Body of pancreas (tissue), 4 donors: ENCODE measurements around the gene C3orf80. TPM values are rescaled to one million over a fixed set of nuclear protein-coding genes. Genes with fewer than 3 reads are reported as not detected.

Experiments
- ATAC-seq: fragments of 150-250 bp; one replicate; pipeline ENCODE4 v1.9.1; 2016
- DNase-seq, 4 donors: peaks; one replicate each; pipeline ENCODE4 v3.0.0-alpha.2; 2019
- H3K27ac ChIP-seq, 4 donors: fragments of 200-600 bp; sonication (generic); 1 replicate in 3 of 4; 2 replicates in 1 of 4; pipeline versions ENCODE4 v1.5.1 to v1.6.1; 2016 to 2019; ENCODE audit warnings: mild to moderate bottlenecking in 1 of 4, mixed read lengths in 1 of 4, moderate library complexity in 1 of 4
- H3K27me3 ChIP-seq, 2 donors: fragments of 200-600 bp; sonication (generic); one replicate each; pipeline ENCODE4 v1.6.0; 2016; ENCODE audit warnings: mild to moderate bottlenecking in 1 of 2
- H3K36me3 ChIP-seq, 2 donors: fragments of 200-600 bp; sonication (generic); replicated peaks in 1 of 2; 2 replicates each; pipeline ENCODE4 v1.5.1; 2016; ENCODE audit warnings: low read depth in 2 of 2; ENCODE audit not compliant: insufficient read depth in 1 of 2
- H3K4me1 ChIP-seq: fragments of 200-600 bp; sonication (generic); one replicate; pipeline ENCODE4 v1.6.0; 2016
- H3K4me3 ChIP-seq, 2 donors: fragments of 200-600 bp; sonication (generic); 1 replicate in 1 of 2; 2 replicates in 1 of 2; pipeline ENCODE4 v1.5.1; 2016 to 2019
- H3K9me3 ChIP-seq, 3 donors: fragments of 200-600 bp; sonication (generic); 1 replicate in 2 of 3; 2 replicates in 1 of 3; pipeline ENCODE4 v1.5.1; 2016
- CTCF ChIP-seq, 7 experiments: fragments of 450-650 bp in 4 of 7; fragments of 200-600 bp in 3 of 7; sonication (generic) in 3 of 7; IDR thresholded peaks; one replicate each; pipeline ENCODE4 v1.5.1; 2016 to 2019; ENCODE audit warnings: antibody characterized with exemption in 7 of 7
- POLR2A ChIP-seq, 3 donors: fragments of 450-650 bp; IDR thresholded peaks; one replicate each; pipeline ENCODE4 v1.6.1; 2016; ENCODE audit warnings: antibody characterized with exemption in 3 of 3, mild to moderate bottlenecking in 2 of 3
- WGBS, 2 donors: methylation state at CpG; one replicate each; pipeline ENCODE4 v1.1.5; 2017; 5-methylcytosine and 5-hydroxymethylcytosine counted together
- intact Hi-C: fragments of 100-400 bp; cut with DNase I; formaldehyde crosslinking; loops from one replicate; pipeline ENCODE4 v1.15.1; 2023
- total RNA-seq, 2 donors: library from RNA; depleted of rRNA; stranded (reverse); fragments of >200 nt; gene quantifications; one replicate each; pipeline ENCODE4 v1.1.0, GENCODE V29; 2016

C3orf80 gene
- total RNA-seq, 2 donors from 2014 or later: 0.52 to 1.3 TPM

- H3K4me1 ChIP-seq: peaks cover 9% of the 10 kb centered on the region
- no peak for ATAC-seq
- no peak for DNase-seq
- no peak overlapping the region for H3K4me3 ChIP-seq
- WGBS, 2 donors: 47 to 69% methylated on average over 11 of the region's 11 CpGs
- no peak overlapping the region for H3K27ac ChIP-seq
- no peaks in the 10 kb centered on the region for H3K36me3 ChIP-seq
- no peak for TF ChIP-seq POLR2A (IDR thresholded peaks at IDR 0.05)
- TF ChIP-seq CTCF (IDR thresholded peaks at IDR 0.05): no peak
- no peaks in the 10 kb centered on the region for H3K27me3 ChIP-seq
- intact Hi-C loops: no loop called here
- H3K9me3 ChIP-seq: no peaks in the 10 kb centered on the region
Measured at GRCh38 chr3:160180581-160181216, 44.5 kb upstream of the C3orf80 start.

GRCh38 chr3:160183345-160184076 lies 41.7 kb upstream of the C3orf80 start:
- no peak overlapping the region for H3K27ac ChIP-seq
- 80 to 90% methylated on average over 4 of the region's 4 CpGs for WGBS, 2 donors
- intact Hi-C loops: no loop called here

GRCh38 chr3:160184655-160185054 lies 40.6 kb upstream of the C3orf80 start:
- Histone ChIP-seq H3K4me1 (peaks cover 19% of the 10 kb centered on the region), H3K36me3 (no peaks in the 10 kb centered on the region), H3K4me3 (no peak overlapping the region), H3K9me3 (no peaks in the 10 kb centered on the region), H3K27ac (no peak overlapping the region), H3K27me3 (no peaks in the 10 kb centered on the region)
- 71 to 93% methylated on average over 3 of the region's 3 CpGs for WGBS, 2 donors
- DNase-seq: no peak
- TF ChIP-seq CTCF (IDR thresholded peaks at IDR 0.05): no peak
- intact Hi-C loops: no loop called here
- no peak for ATAC-seq

More at GRCh38 chr3:160183345-160184076, 41.7 kb upstream of the C3orf80 start:
- H3K9me3 ChIP-seq: no peaks in the 10 kb centered on the region
- H3K4me3 ChIP-seq: no peak overlapping the region
- no peak for ATAC-seq
- no peaks in the 10 kb centered on the region for H3K36me3 ChIP-seq
- no peaks in the 10 kb centered on the region for H3K27me3 ChIP-seq
- peaks cover 19% of the 10 kb centered on the region for H3K4me1 ChIP-seq
- TF ChIP-seq CTCF (IDR thresholded peaks at IDR 0.05) (no peak), POLR2A (IDR thresholded peaks at IDR 0.05) (no peak)
- DNase-seq: no peak

GRCh38 chr3:160185751-160186150 lies 39.5 kb upstream of the C3orf80 start:
- Histone ChIP-seq H3K9me3 (no peaks in the 10 kb centered on the region), H3K27me3 (no peaks in the 10 kb centered on the region), H3K4me3 (no peak overlapping the region), H3K4me1 (peaks cover 19% of the 10 kb centered on the region), H3K27ac (no peak overlapping the region), H3K36me3 (no peaks in the 10 kb centered on the region)
- DNase-seq (peak; percentile 31 to 71 (median 56)), ATAC-seq (peak; percentile 89)
- TF ChIP-seq CTCF (IDR thresholded peaks at IDR 0.05) (no peak), POLR2A (IDR thresholded peaks at IDR 0.05) (no peak)
- intact Hi-C loops: no loop called here

GRCh38 chr3:160187288-160187687 lies 37.9 kb upstream of the C3orf80 start:
- H3K9me3 ChIP-seq: no peaks in the 10 kb centered on the region
- peaks cover 19% of the 10 kb centered on the region for H3K4me1 ChIP-seq
- H3K36me3 ChIP-seq: no peaks in the 10 kb centered on the region
- H3K27me3 ChIP-seq: no peaks in the 10 kb centered on the region
- 69 to 93% methylated on average over 2 of the region's 2 CpGs for WGBS, 2 donors
- intact Hi-C loops: no loop called here
- no peak for ATAC-seq
- no peak overlapping the region for H3K4me3 ChIP-seq
- TF ChIP-seq CTCF (IDR thresholded peaks at IDR 0.05) (no peak), POLR2A (IDR thresholded peaks at IDR 0.05) (no peak)
- H3K27ac ChIP-seq: no peak overlapping the region
- DNase-seq: no peak
